CD14-positive monocyte (primary cell): ENCODE results near the gene PERM1. TPM values are rescaled to one million over a fixed set of nuclear protein-coding genes. Genes with fewer than 3 reads are reported as not detected.

ENCODE experiments used
- DNase-seq, 3 donors: peaks; one replicate each; pipeline ENCODE4 v3.0.0-alpha.2; 2011 to 2022
- H2AFZ ChIP-seq: 2 replicates; pipeline ENCODE4 v1.6.0; 2012; ENCODE audit warnings: mild to moderate bottlenecking, low read depth, low read length, inconsistent platforms; ENCODE audit not compliant: insufficient read depth, poor library complexity, severe bottlenecking
- H3K27ac ChIP-seq, 2 donors: 1 replicate in 1 of 2; 2 replicates in 1 of 2; pipeline ENCODE4 v1.5.1; 2012 to 2013; ENCODE audit warnings: low read length in 2 of 2, control low read depth in 1 of 2, inconsistent platforms in 1 of 2, low read depth in 1 of 2, mild to moderate bottlenecking in 1 of 2
- H3K27me3 ChIP-seq, 2 donors: one replicate each; pipeline versions ENCODE4 v1.6.0 to v1.6.1; 2011 to 2013; ENCODE audit warnings: low read length in 2 of 2; ENCODE audit not compliant: control insufficient read depth in 2 of 2, insufficient read depth in 2 of 2
- H3K36me3 ChIP-seq, 2 donors: replicated peaks in 1 of 2; 1 replicate in 1 of 2; 2 replicates in 1 of 2; pipeline versions ENCODE4 v1.5.1 to v1.6.1; 2012 to 2013; ENCODE audit warnings: low read length in 2 of 2, control low read depth in 1 of 2, inconsistent platforms in 1 of 2, mild to moderate bottlenecking in 1 of 2; ENCODE audit not compliant: insufficient read depth in 2 of 2, control insufficient read depth in 1 of 2
- H3K4me1 ChIP-seq, 2 donors: 1 replicate in 1 of 2; 2 replicates in 1 of 2; pipeline versions ENCODE4 v1.5.1 to v1.6.1; 2012 to 2013; ENCODE audit warnings: low read length in 2 of 2, control low read depth in 1 of 2, inconsistent platforms in 1 of 2, mild to moderate bottlenecking in 1 of 2, moderate library complexity in 1 of 2; ENCODE audit not compliant: insufficient read depth in 2 of 2, control insufficient read depth in 1 of 2
- H3K4me2 ChIP-seq: replicated peaks from 2 replicates; pipeline ENCODE3; 2012; ENCODE audit warnings: low read length, moderate library complexity, mild to moderate bottlenecking; ENCODE audit not compliant: poor library complexity, severe bottlenecking; ENCODE audit errors: extremely low read depth
- H3K4me3 ChIP-seq, 3 experiments: fragments of 200-600 bp in 1 of 3; sonication (generic) in 1 of 3; replicated peaks in 1 of 3; 1 replicate in 2 of 3; 2 replicates in 1 of 3; pipeline ENCODE4 v1.5.1; 2011 to 2013; ENCODE audit warnings: low read length in 3 of 3, mild to moderate bottlenecking in 3 of 3, control low read depth in 2 of 3, low read depth in 2 of 3, inconsistent platforms in 1 of 3, moderate library complexity in 1 of 3
- H3K79me2 ChIP-seq: 2 replicates; pipeline ENCODE4 v1.6.0; 2012; ENCODE audit warnings: mild to moderate bottlenecking, control low read depth, inconsistent platforms, low read length, moderate library complexity; ENCODE audit not compliant: insufficient read depth
- H3K9ac ChIP-seq: 2 replicates; pipeline ENCODE4 v1.6.0; 2017; ENCODE audit warnings: low read length, mild to moderate bottlenecking; ENCODE audit not compliant: insufficient read depth, poor library complexity, severe bottlenecking
- H3K9me3 ChIP-seq, 2 donors: replicated peaks in 1 of 2; 1 replicate in 1 of 2; 2 replicates in 1 of 2; pipeline versions ENCODE4 v1.5.1 to v1.6.1; 2012 to 2013; ENCODE audit warnings: low read length in 2 of 2, control low read depth in 1 of 2; ENCODE audit not compliant: control insufficient read depth in 1 of 2, insufficient read depth in 1 of 2
- H4K20me1 ChIP-seq: 2 replicates; pipeline ENCODE4 v1.6.0; 2012; ENCODE audit warnings: mild to moderate bottlenecking, low read length, control low read depth, moderate library complexity; ENCODE audit not compliant: insufficient read depth
- H3K27ac Mint-ChIP-seq, 7 donors: one replicate each; pipeline ENCODE4 v1.8.0; 2020; ENCODE audit warnings: mild to moderate bottlenecking in 7 of 7, mixed read lengths in 7 of 7, moderate library complexity in 6 of 7, inconsistent platforms in 2 of 7
- H3K27me3 Mint-ChIP-seq, 3 donors: one replicate each; pipeline ENCODE4 v1.8.0; 2021 to 2022; ENCODE audit warnings: low read depth in 3 of 3, mild to moderate bottlenecking in 3 of 3, mixed read lengths in 3 of 3, moderate library complexity in 3 of 3, inconsistent platforms in 1 of 3
- H3K36me3 Mint-ChIP-seq, 2 donors: one replicate each; pipeline ENCODE4 v1.8.0; 2020; ENCODE audit warnings: mixed read lengths in 2 of 2, inconsistent platforms in 1 of 2, mild to moderate bottlenecking in 1 of 2
- H3K4me1 Mint-ChIP-seq: one replicate; pipeline ENCODE4 v1.8.0; 2020; ENCODE audit warnings: mild to moderate bottlenecking, mixed read lengths
- H3K4me3 Mint-ChIP-seq, 2 donors: one replicate each; pipeline ENCODE4 v1.8.0; 2020; ENCODE audit warnings: mild to moderate bottlenecking in 2 of 2, mixed read lengths in 2 of 2, moderate library complexity in 1 of 2
- H3K9me3 Mint-ChIP-seq, 7 donors: one replicate each; pipeline ENCODE4 v1.8.0; 2020 to 2022; ENCODE audit warnings: mixed read lengths in 7 of 7, mild to moderate bottlenecking in 6 of 7, moderate library complexity in 6 of 7, inconsistent platforms in 2 of 7
- CTCF ChIP-seq: fragments of 200-600 bp; IDR thresholded peaks from one replicate; pipeline ENCODE4 v1.8.0; 2022; ENCODE audit warnings: antibody characterized with exemption, mild to moderate bottlenecking
- WGBS: methylation state at CpG from one replicate; pipeline ENCODE4 v1.1.5; 2013; ENCODE audit warnings: missing lambda C conversion rate; ENCODE audit not compliant: insufficient coverage; 5-methylcytosine and 5-hydroxymethylcytosine counted together
- intact Hi-C, 2 donors: fragments of 100-400 bp; cut with micrococcal nuclease; formaldehyde crosslinking; loops; one replicate each; pipeline versions ENCODE4 v1.15.0 to v1.15.1; 2023
- polyA plus RNA-seq, 3 donors: library from polyadenylated mRNA; depleted of rRNA in 1 of 3; unstranded in 2 of 3; stranded (reverse) in 1 of 3; fragments of 300-500 nt in 2 of 3; fragments of >200 nt in 1 of 3; fragmentation: Illumina TruSeq in 2 of 3; gene quantifications; 1 replicate in 2 of 3; 2 replicates in 1 of 3; pipeline ENCODE4 v1.2.3, GENCODE V29; 2012 to 2021

The PERM1 gene
- polyA plus RNA-seq, 3 donors, result not detected

GRCh38 chr1:941588-942383, 40.1 kb downstream of the PERM1 start:
- H3K36me3 Mint-ChIP-seq, result peaks cover 25 to 33% of the 10 kb centered on the region in 2 donors
- no peak for TF ChIP-seq CTCF
- peak overlapping the region; percentile 42 for H3K4me2 ChIP-seq
- H3K27me3 Mint-ChIP-seq, result peaks cover 41 to 70% (median 57%) of the 10 kb centered on the region in 3 donors
- no peak overlapping the region for H2AFZ ChIP-seq
- no peaks in the 10 kb centered on the region for H3K79me2 ChIP-seq
- no peak overlapping the region for H3K4me3 ChIP-seq
- no peak overlapping the region for H3K27ac Mint-ChIP-seq
- H3K9ac ChIP-seq, result no peak overlapping the region
- H3K27me3 ChIP-seq, result peaks cover 23 to 53% of the 10 kb centered on the region in 2 donors
- DNase-seq, result no peak
- H3K27ac ChIP-seq, result no peak overlapping the region
- H3K4me1 ChIP-seq, result peaks cover 4 to 30% of the 10 kb centered on the region in 2 donors
- H3K9me3 ChIP-seq, result peaks cover 0 to 9% of the 10 kb centered on the region in 2 donors
- WGBS, result under 1% methylated on average over 98 of the region's 98 CpGs
- H3K4me3 Mint-ChIP-seq, result peak overlapping the region; percentile 39 to 85
- peaks cover 9% of the 10 kb centered on the region for H4K20me1 ChIP-seq
- H3K4me1 Mint-ChIP-seq, result peaks cover 7% of the 10 kb centered on the region
- intact Hi-C loops, result loop anchor here in 1 of 2 donors (5.0 kb wide), 1 partner anchor 49 kb away; no protein-coding TSS in a partner anchor
- H3K9me3 Mint-ChIP-seq, result peaks cover 0 to 17% (median 3%) of the 10 kb centered on the region in 7 donors
- H3K36me3 ChIP-seq, result peaks cover 22 to 24% of the 10 kb centered on the region in 2 donors

GRCh38 chr1:941015-941587, 40.8 kb downstream of the PERM1 start:
- Histone ChIP-seq H4K20me1 (peaks cover 5% of the 10 kb centered on the region), H3K36me3 (peaks cover 16 to 17% of the 10 kb centered on the region in 2 donors), H3K79me2 (no peaks in the 10 kb centered on the region), H3K9ac (no peak overlapping the region), H3K27me3 (peaks cover 23 to 60% of the 10 kb centered on the region in 2 donors), H3K4me1 (peaks cover 4 to 30% of the 10 kb centered on the region in 2 donors), H2AFZ (no peak overlapping the region), H3K27ac (no peak overlapping the region), H3K4me2 (peak overlapping the region; percentile 42), H3K4me3 (no peak overlapping the region), H3K9me3 (peaks cover 0 to 9% of the 10 kb centered on the region in 2 donors)
- DNase-seq, result no peak
- Mint-ChIP-seq H3K4me1 (peaks cover 7% of the 10 kb centered on the region), H3K4me3 (peak overlapping the region; percentile 39 to 85), H3K36me3 (peaks cover 22 to 26% of the 10 kb centered on the region in 2 donors), H3K27me3 (peaks cover 41 to 76% (median 62%) of the 10 kb centered on the region in 3 donors), H3K9me3 (peaks cover 0 to 17% (median 3%) of the 10 kb centered on the region in 7 donors), H3K27ac (no peak overlapping the region)
- intact Hi-C loops, result loop anchor here in 1 of 2 donors (5.0 kb wide), 1 partner anchor 49 kb away; no protein-coding TSS in a partner anchor
- 2% methylated on average over 36 of the region's 36 CpGs for WGBS
- no peak for TF ChIP-seq CTCF
